Measurements from ENCODE around the gene LRRIQ1.

The LRRIQ1 gene

DNA sequence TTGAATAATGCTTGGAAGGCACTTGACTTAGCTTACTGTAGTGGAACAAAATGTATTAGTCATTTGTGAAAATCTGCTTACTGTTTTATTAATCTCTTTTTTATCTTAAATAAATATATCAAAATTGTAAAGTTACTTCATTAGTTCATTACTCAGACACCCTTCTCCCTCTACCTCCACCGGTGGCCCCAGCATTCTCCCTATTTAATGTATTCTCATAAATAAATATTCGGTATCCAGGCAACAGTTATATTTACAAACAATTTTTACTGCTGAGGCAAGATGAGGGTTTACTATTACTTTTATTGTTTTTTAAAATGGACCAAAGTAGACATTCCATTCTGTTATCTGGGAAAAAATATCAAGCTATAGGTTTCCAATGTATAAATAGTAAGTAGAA is 224.3 kb downstream of the LRRIQ1 start:
- TF ChIP-seq, protein P1, sequence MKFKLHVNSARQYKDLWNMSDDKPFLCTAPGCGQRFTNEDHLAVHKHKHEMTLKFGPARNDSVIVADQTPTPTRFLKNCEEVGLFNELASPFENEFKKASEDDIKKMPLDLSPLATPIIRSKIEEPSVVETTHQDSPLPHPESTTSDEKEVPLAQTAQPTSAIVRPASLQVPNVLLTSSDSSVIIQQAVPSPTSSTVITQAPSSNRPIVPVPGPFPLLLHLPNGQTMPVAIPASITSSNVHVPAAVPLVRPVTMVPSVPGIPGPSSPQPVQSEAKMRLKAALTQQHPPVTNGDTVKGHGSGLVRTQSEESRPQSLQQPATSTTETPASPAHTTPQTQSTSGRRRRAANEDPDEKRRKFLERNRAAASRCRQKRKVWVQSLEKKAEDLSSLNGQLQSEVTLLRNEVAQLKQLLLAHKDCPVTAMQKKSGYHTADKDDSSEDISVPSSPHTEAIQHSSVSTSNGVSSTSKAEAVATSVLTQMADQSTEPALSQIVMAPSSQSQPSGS (tag by site-specific recombination; IDR thresholded peaks at IDR 0.05; ENCODE audit: low read depth), result no peak
- TF ChIP-seq ZNF121 (tag by site-specific recombination; IDR thresholded peaks at IDR 0.05) (no peak), ZNF174 (tag by site-specific recombination; IDR thresholded peaks at IDR 0.05) (no peak), ZBTB21 (tag by site-specific recombination; IDR thresholded peaks at IDR 0.05) (no peak), ZNF221 (tag by site-specific recombination; IDR thresholded peaks at IDR 0.05; ENCODE audit: borderline replicate concordance) (no peak), FEZF1 (tag by site-specific recombination; IDR thresholded peaks at IDR 0.05) (no peak), ZNF837 (tag by site-specific recombination; IDR thresholded peaks at IDR 0.05) (no peak)
- TF ChIP-seq, protein P2, sequence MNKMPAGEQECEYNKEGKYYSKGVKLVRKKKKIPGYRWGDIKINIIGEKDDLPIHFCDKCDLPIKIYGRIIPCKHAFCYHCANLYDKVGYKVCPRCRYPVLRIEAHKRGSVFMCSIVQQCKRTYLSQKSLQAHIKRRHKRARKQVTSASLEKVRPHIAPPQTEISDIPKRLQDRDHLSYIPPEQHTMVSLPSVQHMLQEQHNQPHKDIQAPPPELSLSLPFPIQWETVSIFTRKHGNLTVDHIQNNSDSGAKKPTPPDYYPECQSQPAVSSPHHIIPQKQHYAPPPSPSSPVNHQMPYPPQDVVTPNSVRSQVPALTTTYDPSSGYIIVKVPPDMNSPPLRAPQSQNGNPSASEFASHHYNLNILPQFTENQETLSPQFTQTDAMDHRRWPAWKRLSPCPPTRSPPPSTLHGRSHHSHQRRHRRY (tag by site-specific recombination; IDR thresholded peaks at IDR 0.05), result no peak
- ChIA-PET POLR2A (no interaction called here), CTCF (interaction anchor here (1.7 kb wide), 1 partner anchor 8 kb away, joined by 3 read pairs; no protein-coding TSS in a partner anchor)
- H3K4me1 ChIP-seq (ENCODE audit: control insufficient read depth, insufficient read depth, low read length), result no peaks in the 10 kb centered on the region
- no peaks in the 10 kb centered on the region for H3K9me3 ChIP-seq (ENCODE audit: control insufficient read depth, insufficient read depth, low read depth, low read length)
- no peak overlapping the region for H3K27ac ChIP-seq (ENCODE audit: extremely low read depth, low read depth, low read length)
- H3K36me3 ChIP-seq (ENCODE audit: control insufficient read depth in 2 of 2, insufficient read depth in 1 of 2, low read length in 2 of 2), result no peaks in the 10 kb centered on the region
- H3K4me3 ChIP-seq (ENCODE audit: low read depth, low read length), result no peak overlapping the region

DNA sequence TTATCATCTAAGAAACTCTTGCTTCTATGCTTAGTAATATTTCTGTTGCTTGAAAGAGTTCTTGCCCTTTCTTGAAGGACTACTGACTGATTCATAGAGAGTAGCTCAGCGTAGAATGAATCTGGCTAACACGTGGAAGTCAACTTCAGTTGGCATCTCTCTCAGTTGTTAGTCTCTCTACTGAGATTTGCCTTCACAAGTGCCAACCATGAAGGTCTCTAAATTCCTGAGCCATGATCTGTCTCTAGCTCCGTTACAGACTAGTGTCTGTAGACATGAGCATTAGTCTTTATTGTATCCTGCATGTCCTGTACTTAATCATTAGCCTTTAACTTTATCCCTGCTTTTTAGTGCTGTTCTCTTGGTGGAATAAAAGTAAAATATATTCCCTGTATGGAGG is 224.7 kb downstream of the LRRIQ1 start:
- POLR2A ChIA-PET, result no interaction called here
- Histone ChIP-seq H3K27ac (ENCODE audit: extremely low read depth, low read depth, low read length) (no peak overlapping the region), H3K4me3 (ENCODE audit: low read depth, low read length) (no peak overlapping the region), H3K4me1 (ENCODE audit: control insufficient read depth, insufficient read depth, low read length) (no peaks in the 10 kb centered on the region), H3K9me3 (ENCODE audit: control insufficient read depth, insufficient read depth, low read depth, low read length) (no peaks in the 10 kb centered on the region), H3K36me3 (ENCODE audit: control insufficient read depth in 2 of 2, insufficient read depth in 1 of 2, low read length in 2 of 2) (no peaks in the 10 kb centered on the region)
- CTCF ChIA-PET, result interaction anchor here (1.7 kb wide), 1 partner anchor 9 kb away, joined by 3 read pairs; no protein-coding TSS in a partner anchor
- TF ChIP-seq ZNF548 (tag by site-specific recombination; IDR thresholded peaks at IDR 0.05), result no peak
- no peak for TF ChIP-seq KLF10 (tag by site-specific recombination; IDR thresholded peaks at IDR 0.05)
- TF ChIP-seq ZSCAN16 (tag by site-specific recombination; IDR thresholded peaks at IDR 0.05), result no peak
- TF ChIP-seq, protein P3, sequence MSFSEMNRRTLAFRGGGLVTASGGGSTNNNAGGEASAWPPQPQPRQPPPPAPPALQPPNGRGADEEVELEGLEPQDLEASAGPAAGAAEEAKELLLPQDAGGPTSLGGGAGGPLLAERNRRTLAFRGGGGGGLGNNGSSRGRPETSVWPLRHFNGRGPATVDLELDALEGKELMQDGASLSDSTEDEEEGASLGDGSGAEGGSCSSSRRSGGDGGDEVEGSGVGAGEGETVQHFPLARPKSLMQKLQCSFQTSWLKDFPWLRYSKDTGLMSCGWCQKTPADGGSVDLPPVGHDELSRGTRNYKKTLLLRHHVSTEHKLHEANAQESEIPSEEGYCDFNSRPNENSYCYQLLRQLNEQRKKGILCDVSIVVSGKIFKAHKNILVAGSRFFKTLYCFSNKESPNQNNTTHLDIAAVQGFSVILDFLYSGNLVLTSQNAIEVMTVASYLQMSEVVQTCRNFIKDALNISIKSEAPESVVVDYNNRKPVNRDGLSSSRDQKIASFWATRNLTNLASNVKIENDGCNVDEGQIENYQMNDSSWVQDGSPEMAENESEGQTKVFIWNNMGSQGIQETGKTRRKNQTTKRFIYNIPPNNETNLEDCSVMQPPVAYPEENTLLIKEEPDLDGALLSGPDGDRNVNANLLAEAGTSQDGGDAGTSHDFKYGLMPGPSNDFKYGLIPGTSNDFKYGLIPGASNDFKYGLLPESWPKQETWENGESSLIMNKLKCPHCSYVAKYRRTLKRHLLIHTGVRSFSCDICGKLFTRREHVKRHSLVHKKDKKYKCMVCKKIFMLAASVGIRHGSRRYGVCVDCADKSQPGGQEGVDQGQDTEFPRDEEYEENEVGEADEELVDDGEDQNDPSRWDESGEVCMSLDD (tag by site-specific recombination; IDR thresholded peaks at IDR 0.05), result no peak
- TF ChIP-seq KLF7 (tag by site-specific recombination; IDR thresholded peaks at IDR 0.05; ENCODE audit: borderline replicate concordance), result no peak
- TF ChIP-seq GLIS1 (tag by site-specific recombination; IDR thresholded peaks at IDR 0.05), result no peak
- no peak for TF ChIP-seq ZNF23 (tag by site-specific recombination; IDR thresholded peaks at IDR 0.05; ENCODE audit: borderline replicate concordance)
- TF ChIP-seq ZNF530 (tag by site-specific recombination; IDR thresholded peaks at IDR 0.05; ENCODE audit: low read depth), result no peak

DNA sequence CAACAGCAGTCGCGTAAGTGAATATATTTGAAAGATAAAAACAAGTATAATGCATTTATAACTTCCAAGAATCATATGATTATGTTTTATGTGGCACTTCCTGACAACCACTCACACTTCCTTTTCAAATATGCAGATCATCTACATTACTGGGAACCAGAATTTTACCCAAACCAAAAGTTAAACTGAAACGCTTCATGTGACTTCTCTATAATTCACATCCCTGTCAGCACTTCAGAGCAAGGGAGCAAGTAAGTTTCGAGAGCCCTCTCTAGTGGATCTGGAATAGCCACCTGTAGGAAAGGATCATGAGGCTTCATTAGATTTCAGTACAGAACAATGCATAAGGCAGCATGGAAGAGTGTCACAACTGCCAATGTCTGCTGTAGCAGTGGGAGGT is 230.2 kb downstream of the LRRIQ1 start:
- no peaks in the 10 kb centered on the region for H3K9me3 ChIP-seq (ENCODE audit: control insufficient read depth, insufficient read depth, low read depth, low read length)
- TF ChIP-seq HOXD13 (CRISPR knock-in tag; IDR thresholded peaks at IDR 0.05; ENCODE audit: borderline replicate concordance), result no peak
- TF ChIP-seq, protein P4, sequence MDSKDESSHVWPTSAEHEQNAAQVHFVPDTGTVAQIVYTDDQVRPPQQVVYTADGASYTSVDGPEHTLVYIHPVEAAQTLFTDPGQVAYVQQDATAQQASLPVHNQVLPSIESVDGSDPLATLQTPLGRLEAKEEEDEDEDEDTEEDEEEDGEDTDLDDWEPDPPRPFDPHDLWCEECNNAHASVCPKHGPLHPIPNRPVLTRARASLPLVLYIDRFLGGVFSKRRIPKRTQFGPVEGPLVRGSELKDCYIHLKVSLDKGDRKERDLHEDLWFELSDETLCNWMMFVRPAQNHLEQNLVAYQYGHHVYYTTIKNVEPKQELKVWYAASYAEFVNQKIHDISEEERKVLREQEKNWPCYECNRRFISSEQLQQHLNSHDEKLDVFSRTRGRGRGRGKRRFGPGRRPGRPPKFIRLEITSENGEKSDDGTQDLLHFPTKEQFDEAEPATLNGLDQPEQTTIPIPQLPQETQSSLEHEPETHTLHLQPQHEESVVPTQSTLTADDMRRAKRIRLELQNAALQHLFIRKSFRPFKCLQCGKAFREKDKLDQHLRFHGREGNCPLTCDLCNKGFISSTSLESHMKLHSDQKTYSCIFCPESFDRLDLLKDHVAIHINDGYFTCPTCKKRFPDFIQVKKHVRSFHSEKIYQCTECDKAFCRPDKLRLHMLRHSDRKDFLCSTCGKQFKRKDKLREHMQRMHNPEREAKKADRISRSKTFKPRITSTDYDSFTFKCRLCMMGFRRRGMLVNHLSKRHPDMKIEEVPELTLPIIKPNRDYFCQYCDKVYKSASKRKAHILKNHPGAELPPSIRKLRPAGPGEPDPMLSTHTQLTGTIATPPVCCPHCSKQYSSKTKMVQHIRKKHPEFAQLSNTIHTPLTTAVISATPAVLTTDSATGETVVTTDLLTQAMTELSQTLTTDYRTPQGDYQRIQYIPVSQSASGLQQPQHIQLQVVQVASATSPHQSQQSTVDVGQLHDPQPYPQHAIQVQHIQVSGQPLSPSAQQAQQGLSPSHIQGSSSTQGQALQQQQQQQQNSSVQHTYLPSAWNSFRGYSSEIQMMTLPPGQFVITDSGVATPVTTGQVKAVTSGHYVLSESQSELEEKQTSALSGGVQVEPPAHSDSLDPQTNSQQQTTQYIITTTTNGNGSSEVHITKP (tag by site-specific recombination; IDR thresholded peaks at IDR 0.05), result no peak
- TF ChIP-seq ZNF660 (tag by site-specific recombination; IDR thresholded peaks at IDR 0.05), result no peak
- TF ChIP-seq, protein P5, sequence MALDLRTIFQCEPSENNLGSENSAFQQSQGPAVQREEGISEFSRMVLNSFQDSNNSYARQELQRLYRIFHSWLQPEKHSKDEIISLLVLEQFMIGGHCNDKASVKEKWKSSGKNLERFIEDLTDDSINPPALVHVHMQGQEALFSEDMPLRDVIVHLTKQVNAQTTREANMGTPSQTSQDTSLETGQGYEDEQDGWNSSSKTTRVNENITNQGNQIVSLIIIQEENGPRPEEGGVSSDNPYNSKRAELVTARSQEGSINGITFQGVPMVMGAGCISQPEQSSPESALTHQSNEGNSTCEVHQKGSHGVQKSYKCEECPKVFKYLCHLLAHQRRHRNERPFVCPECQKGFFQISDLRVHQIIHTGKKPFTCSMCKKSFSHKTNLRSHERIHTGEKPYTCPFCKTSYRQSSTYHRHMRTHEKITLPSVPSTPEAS (tag by site-specific recombination; IDR thresholded peaks at IDR 0.05), result no peak
- no peak for TF ChIP-seq ZNF600 (tag by site-specific recombination; IDR thresholded peaks at IDR 0.05)
- TF ChIP-seq OVOL3 (tag by site-specific recombination; IDR thresholded peaks at IDR 0.05), result no peak
- no peak for TF ChIP-seq SP7 (tag by site-specific recombination; IDR thresholded peaks at IDR 0.05)
- TF ChIP-seq ZNF239 (tag by site-specific recombination; IDR thresholded peaks at IDR 0.05), result no peak
- CTCF ChIA-PET, result interaction anchor here (0.6 kb wide), 1 partner anchor 41 kb away, joined by 3 read pairs; no protein-coding TSS in a partner anchor

More for the DNA sequence above, 230.2 kb downstream of the LRRIQ1 start:
- Histone ChIP-seq H3K27ac (ENCODE audit: extremely low read depth, low read depth, low read length) (no peak overlapping the region), H3K4me1 (ENCODE audit: control insufficient read depth, insufficient read depth, low read length) (no peaks in the 10 kb centered on the region), H3K36me3 (ENCODE audit: control insufficient read depth in 2 of 2, insufficient read depth in 1 of 2, low read length in 2 of 2) (no peaks in the 10 kb centered on the region), H3K4me3 (ENCODE audit: low read depth, low read length) (no peak overlapping the region)
- POLR2A ChIA-PET, result no interaction called here
